NCI-H187 treated with DMSO at 0.1 percent for 48 hours (cell line): Measurements from ENCODE around the gene KDM2A.
"Not testable (repeated sequence)": the region's sequence is repeated elsewhere in the genome, so short reads cannot be mapped to it uniquely, and the experiment has no call there.

Experiments
- DNase-seq: peaks from one replicate; lab custom pipeline; 2025; lab: John Stamatoyannopoulos, UW

KDM2A gene

DNA sequence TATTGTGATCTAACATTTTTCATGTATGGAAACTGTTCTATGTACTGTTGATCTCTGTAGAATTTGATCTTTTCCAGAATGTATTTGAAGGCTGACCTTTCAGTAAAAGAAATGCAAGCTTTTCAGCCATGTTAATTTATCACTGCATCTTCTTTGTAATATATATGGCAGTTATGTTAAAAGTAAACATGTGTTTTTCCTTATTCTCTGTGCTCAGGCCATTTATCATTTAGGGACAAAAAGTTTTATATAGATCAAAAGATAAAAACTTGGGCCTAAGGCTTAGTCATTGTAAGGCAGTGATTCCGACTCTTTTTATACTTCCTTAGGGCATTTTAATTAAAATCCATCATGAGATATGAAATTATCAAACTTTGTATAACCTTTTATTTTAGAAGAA, 48.7 kb downstream of the KDM2A start:
- DNase-seq: no peak

DNA sequence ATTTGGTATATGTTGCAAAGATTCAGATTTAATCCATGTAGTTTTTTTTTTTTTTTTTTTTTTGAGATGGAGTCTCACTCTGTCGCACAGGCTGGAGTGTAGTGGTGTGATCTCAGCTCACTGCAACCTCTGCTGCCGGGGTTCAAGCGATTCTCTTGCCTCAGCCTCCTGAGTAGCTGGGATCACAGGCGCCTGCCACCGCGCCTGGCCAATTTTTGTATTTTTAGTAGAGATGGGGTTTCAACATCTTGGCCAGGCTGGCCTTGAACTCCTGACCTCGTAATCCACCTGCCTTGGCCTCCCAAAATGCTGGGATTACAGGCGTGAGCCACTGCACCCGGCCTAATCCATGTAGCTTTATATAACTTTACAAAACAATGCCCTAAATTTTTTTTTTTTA, 49.8 kb downstream of the KDM2A start:
- DNase-seq: not testable (repeated sequence)

DNA sequence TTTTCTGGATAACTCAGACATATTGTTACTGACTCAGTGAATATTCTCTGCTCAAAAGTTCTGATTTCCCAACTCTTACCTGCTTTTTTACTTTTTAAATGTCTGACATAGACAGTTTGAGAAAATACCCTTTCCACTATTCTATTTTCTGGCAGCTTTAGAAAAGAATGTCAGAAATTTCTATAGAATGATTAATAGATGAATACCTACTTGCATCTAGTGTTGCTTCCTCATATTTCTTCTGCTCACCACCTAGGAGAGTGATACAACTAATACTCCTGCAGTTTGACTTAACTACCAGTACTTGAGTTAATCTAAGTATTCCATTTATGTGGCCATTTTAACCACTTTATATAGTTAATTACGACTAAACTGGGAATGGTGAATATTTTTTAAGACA, 55.2 kb downstream of the KDM2A start:
- DNase-seq: no peak

DNA sequence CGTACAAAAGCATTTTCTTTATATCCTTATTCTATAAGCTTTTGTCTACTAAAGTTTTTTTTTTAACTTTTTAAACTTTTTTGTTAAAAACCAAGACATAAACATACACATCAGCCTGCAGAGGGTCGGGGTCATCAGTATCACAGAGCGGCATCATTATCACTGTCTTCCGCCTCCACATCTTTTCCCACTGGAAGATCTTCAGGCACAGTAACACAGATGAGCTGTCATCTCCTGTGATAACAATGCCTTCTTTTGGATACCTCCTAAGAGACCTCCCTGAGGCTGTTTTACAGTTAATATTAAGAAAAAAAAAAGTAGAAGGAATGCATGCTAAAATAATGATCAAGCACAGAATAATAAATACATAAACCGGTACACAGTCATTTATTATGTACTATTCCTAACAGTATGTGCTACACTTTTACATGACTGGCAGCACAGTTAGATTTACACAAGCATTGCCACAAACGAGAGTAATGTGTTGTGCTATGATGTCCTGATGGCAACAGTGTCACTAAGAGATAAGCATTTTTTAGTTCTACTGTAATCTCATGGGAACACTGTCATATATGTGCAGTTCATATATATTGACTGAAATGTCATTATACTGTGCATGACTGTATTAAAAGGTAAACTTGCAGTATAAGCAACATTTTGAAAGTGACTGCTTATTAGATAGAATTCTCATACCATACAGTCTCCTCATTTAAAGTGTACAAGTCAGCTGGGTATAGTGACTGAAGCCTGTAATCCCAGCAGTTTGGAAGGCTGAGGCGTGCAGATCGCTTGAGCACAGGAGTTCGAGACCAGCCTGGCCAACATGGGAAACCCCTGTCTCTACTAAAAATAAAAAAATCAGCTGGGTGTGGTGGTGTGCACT, 58.6 kb downstream of the KDM2A start:
- DNase-seq: no peak

DNA sequence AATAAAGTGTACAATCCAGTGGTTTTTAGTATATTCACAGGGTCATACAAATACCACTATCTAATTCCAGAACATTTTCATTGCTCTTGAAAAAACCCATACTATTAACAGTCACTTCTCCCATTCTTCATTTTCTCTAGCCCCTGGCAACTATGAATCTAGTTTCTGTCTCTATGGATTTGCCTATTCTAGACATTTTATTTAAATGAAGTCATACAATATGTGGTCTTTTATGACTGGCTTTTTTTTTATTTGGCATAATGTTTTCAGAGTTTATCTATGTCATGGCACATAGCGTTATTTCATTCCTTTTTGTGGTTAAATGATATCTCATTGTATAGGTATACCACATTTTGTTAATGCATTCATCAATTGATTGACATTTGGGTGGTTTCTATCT, 59.4 kb downstream of the KDM2A start:
- no peak for DNase-seq

DNA sequence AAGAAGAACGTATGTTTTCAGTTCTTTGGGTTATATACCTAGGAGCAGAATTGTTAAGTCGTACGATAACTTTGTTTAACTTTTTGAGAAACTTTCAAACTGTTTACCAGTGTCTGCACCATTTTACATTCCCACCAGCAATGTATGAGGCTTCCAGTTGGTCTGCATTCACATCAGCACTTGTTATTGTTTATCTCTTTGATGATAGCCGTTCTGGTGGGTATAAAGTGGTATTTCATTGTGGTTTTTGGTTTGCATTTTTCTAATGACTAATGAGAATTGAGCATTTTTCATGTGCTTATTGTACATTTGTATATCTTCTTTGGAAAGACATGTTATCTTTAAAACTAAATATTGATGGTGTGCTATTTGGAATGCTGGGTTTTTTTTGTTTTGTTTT, 59.8 kb downstream of the KDM2A start:
- no peak for DNase-seq

DNA sequence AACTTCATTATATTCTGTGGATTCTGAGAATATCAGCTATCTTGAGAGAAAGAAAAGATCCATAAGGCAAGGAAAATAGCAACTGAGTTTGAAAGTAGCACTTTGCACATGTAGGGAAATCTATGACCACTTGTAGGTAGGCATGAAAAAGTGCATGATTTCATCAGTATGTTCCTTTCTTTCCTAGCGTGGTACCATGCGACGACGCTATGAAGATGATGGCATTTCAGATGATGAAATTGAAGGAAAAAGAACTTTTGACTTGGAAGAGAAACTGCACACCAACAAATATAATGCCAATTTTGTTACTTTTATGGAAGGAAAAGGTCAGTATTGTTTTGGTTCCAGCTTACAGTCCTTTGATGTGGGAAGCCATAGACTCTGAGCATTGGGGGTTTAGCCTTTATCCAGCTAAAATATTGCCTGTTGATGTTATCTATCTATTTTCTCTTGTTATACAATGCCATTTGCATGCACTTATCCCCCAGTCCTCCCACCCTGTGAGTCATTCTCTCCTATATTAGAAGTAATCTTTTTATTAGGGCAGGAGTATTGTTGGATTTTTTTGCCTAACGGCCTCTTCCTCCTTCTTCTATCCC, 60.9 kb downstream of the KDM2A start:
- no peak for DNase-seq

DNA sequence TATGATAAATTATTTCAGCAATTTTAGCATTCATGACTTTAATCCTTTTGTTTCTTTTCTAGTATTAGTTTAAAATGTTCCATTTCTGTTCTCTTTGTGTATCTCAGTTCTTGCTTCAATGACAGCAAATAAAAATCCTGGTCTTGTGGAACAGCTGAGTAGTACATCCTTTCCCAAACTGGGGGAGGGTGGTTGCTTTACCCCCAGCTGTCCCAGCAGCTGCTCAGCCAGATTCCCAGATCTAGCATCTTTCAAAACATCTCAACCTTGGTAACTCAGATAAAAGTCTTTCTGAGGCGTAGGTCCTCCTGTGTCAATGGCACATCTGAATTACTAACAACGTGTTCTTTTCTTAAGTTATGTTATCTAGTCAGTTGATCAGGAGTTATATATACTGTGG, 75.0 kb downstream of the KDM2A start:
- DNase-seq: no peak

DNA sequence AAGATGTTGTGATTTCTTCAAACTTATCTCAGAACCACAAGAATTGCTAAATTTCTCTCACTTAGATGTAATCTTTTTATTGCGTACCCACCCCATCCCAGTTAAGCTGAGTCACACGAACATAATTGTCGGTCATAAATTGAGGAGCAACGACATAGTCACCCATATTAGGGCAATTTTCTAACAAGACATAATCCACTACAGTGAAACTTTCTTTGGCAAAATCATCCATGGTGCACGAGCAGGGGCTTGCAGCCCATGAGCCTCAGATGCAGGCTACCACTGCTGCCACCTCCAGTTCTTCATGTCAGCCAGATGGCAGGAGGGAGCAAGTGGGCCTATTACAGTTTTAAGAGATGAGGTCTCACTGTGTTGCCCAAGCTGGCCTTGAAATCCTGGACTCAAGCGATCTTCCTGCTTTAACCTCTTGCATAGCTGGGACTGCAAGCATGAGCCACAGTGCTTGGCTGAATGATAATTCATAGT, 77.0 kb downstream of the KDM2A start:
- DNase-seq: no peak

DNA sequence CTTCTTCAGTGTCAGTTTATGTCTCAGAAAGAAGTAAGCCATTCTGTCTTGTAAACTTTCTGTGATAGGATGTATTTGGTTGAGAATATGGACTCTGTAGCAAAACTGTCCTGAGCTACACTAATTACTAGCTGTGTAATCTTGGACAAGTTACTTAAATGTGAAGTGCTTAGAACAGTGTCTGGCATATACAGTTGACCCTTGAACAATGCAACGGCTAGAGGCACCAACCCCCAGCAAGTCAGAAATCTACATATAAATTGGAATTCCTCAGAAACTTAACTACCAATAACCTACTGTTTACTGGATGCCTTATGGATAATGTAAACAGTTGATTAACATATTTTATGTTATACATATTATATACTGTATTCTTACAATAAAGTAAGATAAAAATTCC, 78.5 kb downstream of the KDM2A start:
- DNase-seq: no peak

DNA sequence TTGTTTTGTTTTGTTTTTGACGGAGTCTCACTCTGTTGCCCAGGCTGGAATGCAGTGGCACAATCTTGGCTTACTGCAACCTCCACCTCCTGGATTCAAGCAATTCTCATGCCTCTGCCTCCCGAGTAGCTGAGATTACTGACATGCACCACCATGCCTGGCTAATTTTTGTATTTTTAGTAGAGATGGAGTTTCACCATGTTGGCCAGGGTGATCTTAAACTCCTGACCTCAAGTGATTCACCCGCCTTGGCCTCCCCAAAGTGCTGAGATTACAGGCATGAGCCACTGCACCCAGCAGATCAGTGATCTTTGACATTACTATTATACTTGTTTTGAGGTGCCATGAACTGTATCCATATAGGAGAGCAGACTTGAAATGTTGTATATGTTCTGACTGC, 79.7 kb downstream of the KDM2A start:
- DNase-seq: not testable (repeated sequence)

DNA sequence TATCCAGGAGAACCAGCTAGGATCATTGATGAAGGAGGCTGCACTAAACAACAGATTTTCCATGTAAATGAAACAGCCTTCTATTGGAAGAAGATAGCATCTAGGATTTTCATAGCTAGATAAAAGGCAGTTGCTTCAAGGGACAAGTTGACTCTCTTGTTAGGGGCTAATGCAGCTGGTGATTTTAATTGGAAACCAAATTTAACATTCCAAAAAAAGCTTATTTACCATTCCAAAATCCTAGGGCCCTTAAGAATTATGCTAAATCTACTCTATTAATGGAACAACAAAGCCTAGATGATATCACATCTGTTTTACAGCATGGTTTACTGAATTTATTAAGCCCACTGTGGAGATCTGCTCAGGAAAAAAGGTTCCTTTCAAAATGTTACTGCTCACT, 80.7 kb downstream of the KDM2A start:
- no peak for DNase-seq

DNA sequence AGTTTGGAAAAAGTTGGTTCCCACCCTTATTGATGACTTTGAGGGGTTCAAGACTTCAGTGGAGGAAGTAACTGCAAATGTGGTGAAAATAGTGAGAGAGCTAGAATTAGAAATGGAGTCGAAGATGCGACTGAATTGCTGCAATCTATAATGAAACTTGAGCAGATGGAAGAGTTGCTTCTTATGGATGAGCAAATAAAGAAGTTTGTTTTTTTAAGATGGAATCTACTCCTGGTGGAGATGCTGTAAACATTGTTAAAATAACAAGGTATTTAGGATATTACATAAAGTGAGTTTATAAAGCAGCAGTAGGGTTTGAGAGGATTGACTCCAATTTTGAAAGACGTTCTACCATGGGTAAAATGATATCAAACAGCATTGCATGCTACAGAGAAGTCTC, 83.0 kb downstream of the KDM2A start:
- no peak for DNase-seq

DNA sequence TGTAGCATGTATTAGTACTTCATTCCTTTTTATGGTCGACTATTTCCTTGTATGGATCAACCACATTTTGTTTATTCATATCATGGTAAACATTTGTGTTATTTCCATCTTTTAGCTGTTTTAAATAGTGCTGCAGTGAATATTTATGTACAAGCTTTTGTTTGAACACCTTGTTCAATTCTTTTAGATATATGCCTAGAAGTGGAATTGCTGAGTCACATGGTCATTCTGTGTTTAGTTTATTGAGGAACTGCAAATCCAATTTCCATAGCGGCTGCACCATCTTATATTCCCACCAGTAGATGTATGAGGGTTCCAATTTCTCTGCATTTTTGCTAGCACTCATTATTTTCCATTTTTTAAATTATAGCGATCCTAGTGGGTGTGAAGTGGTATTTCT, 85.8 kb downstream of the KDM2A start:
- no peak for DNase-seq

DNA sequence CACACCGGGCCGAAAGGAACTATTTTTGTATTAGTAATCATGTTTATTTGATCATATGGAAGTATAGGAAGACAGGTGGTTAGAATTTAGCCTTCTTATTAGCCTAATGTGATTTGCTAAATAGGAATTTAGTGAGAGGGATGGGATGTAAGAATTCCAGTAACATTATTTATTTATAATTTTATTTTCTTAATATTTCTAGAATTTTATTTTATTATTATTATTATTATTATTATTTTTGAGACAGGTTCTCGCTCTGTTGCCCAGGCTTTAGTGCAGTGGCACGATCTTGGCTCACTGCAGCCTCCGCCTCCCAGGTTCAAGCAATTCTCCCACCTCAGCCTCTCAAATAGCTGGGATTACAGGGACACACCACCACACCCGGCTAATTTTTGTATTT, 90.2 kb downstream of the KDM2A start:
- not testable (repeated sequence) for DNase-seq

DNA sequence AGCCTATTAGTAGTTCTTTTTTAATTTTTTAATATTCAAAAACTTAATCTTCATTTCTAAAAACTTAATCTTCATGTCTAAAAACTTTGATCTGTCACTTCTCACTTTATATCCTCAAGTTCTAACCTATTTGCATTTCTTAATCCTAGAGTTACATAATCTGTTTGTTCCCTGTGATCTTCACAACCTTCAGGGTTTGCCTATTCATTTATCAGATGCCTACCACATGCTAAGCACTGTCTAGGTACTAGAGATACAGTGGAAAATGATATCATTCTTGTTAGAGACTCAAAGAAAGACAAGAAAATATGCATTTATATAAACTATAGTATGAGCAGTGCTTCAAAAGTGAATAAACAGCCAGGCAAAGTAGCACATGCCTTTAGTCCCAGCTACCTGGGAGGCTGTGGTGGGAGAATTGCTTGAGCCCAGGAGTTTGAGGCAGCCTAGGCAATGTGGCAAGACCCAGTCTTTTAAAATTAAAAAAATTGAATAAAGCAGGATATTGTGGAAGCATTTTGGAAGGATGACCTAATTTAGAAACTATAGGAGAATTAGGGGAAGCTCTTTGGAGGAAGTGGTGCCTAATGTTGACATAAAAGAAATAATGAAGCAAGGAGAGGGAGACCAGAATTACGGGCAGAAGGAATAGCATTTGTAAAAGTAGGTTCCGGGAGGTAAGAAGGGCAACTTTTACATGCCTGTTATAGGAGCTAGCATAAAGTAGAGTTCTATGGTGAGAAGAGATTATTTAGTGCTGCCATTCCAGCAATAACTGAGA, 92.8 kb downstream of the KDM2A start:
- DNase-seq: no peak

DNA sequence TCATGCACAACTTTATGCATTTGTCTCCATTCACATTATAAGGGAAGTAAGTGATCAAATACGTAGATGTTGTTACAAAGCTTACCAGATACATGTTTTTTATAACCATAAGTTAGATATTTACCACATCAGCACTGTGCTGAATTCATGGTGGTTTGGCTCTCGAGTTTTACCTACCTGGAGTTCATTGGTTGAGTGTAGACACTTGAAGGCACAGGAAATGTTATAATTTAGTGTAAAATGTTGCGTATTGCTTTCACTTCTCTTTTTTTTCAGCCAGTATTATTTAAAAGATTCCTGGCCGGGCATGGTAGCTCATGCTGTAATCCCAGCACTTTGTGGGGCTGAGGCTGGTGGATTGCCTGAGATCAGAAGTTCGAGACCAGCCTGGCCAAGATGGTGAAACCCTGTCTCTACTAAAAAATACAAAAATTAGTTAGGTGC, 94.1 kb downstream of the KDM2A start:
- DNase-seq: no peak

DNA sequence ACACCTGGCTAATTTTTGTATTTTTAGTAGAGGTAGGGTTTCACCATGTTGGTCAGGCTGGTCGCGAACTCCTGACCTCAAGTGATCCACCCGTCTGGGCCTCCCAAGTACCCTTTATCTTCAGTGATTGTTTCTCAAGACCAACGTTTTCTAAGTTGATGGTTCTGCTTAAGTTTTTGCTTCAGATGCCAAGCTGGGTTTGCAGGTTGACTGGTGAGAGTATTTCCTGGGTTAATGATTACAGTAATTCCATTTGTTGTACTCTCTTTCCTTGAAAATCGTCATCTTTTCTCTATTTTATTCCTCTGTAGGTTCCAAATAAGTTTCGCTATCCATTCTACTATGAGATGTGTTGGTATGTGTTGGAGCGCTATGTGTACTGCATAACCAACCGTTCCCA, 108.7 kb downstream of the KDM2A start:
- DNase-seq: no peak

DNA sequence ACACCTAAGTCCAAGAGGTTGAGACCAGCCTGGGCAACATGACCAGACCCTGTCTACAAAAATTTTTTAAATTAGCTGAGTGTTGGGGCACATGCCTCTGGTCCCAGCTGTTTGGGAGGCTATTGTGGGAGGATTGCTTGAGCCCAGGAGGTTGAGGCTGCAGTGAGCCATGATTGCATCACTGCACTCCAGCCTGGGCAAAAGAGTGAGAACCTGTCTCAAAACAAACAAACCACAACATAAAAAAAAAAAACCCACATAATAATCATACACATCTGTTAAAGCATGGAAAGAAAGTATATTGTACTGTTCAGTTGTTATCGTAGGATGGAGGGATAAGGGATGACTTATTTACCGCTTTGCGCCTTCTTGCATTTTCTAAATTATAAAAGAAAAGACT, 111.3 kb downstream of the KDM2A start:
- DNase-seq: no peak

DNA sequence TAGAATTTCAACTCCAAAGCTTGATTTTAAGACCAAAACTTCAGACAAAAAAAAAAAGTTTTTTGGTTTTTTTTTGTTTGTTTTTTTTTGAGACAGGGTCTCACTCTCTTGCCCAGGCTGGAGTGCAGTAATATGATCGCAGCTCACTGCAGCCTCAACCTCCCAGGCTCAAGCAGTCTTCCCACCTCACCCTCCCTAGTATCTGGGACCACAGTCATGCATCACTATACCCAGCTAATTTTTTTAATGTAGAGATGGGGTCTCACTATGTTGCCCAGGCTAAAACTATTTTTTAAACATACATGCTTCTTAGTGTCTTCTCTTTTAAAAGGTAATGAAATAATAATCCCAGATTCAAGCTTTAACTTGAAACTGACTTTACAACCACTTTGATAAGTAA, 111.8 kb downstream of the KDM2A start:
- no peak for DNase-seq

DNA sequence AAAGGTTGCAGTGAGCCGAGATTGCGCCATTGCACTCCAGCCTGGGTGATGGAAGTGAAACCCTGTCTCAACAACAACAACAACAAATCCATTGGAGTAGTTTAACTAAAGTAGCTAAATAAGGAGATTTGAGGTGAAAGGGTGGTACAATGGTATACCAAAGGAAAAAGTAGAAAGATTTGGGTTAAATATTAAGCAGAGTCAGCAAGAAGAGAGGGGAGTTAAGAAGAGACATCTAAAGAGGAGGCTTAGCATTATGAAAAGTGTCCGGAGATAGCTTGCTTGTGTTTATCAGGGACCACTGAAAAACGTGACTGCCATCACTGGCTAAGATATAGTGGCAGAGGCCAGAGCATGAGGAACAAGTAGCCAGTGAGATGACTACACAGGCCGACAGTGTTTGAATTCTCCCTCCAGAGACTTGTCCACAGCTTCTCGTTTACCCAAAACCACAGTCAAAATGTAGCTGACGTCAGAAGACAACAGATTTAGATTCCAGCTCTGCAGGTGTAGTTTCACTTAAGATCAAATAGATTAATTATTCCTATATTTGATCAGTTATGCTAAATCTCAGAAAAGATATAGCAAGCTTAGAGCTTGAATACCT, 114.6 kb downstream of the KDM2A start:
- no peak for DNase-seq

DNA sequence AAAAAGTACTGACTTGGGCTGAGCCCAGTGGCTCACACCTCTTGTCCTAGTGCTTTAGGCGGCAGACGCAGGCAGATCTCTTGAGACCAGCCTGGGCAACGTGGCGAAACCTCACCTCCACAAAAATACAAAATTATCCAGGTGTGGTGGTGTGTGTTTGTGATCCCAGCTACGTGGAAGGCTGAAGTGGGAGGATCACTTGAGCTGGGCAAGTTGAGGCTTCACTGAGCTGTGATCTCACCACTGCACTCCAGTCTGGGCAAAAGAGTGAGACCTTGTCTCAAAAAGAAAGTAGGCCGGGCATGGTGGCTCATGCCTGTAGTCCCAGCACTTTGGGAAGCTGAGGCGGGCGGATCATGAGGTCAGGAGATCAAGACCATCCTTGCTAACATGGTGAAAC, 115.5 kb downstream of the KDM2A start:
- DNase-seq: not testable (repeated sequence)
